AG04450 (cell line): Measurements from ENCODE around the gene GLDC. TPM values are rescaled to one million over a fixed set of nuclear protein-coding genes. Genes with fewer than 3 reads are reported as not detected.
A peak's percentile ranks its signal among the peaks of the same experiment; 100 is the strongest.

Experiments
- CTCF ChIA-PET: fragments of 300-600, 350-600 bp; formaldehyde crosslinking; extraction: SDS; loops from one replicate; lab custom pipeline; 2022; ENCODE audit warnings: antibody characterized with exemption, inconsistent platforms; lab: Charles Lee
- POLR2A ChIA-PET: fragments of 350-600 bp; formaldehyde crosslinking; extraction: SDS; loops from one replicate; lab custom pipeline; 2021; ENCODE audit warnings: antibody characterized with exemption, inconsistent platforms; lab: Yijun Ruan, JAX
- DNase-seq: peaks from one replicate; pipeline ENCODE4 v3.0.0-alpha.2; 2011; ENCODE audit warnings: low read depth, low spot score
- H3K27ac ChIP-seq: one replicate; pipeline ENCODE4 v1.5.1; 2012; ENCODE audit warnings: low read depth, low read length, control low read depth
- H3K27me3 ChIP-seq: one replicate; pipeline ENCODE4 v1.6.0; 2012; ENCODE audit warnings: low read length; ENCODE audit not compliant: control insufficient read depth, insufficient read depth
- H3K4me3 ChIP-seq: 2 replicates; pipeline ENCODE4 v1.5.1; 2011; ENCODE audit warnings: mild to moderate bottlenecking, low read depth, low read length, control low read depth
- H3K9me3 ChIP-seq: 2 replicates; pipeline ENCODE4 v1.5.1; 2012; ENCODE audit warnings: low read length; ENCODE audit not compliant: control insufficient read depth, insufficient read depth
- polyA plus RNA-seq: library from polyadenylated mRNA; depleted of rRNA; stranded (reverse); fragments of >200 nt; gene quantifications from 2 replicates; pipeline ENCODE4 v1.2.3, GENCODE V29; 2011
- TF ChIP-seq, protein P1 (sequence below): IDR thresholded peaks from 2 replicates; pipeline ENCODE4 v1.5.1; 2011; ENCODE audit warnings: low read depth, low read length, control low read depth, inconsistent platforms

GLDC gene
- polyA plus RNA-seq, 1 experiment: 0.20 TPM

DNA sequence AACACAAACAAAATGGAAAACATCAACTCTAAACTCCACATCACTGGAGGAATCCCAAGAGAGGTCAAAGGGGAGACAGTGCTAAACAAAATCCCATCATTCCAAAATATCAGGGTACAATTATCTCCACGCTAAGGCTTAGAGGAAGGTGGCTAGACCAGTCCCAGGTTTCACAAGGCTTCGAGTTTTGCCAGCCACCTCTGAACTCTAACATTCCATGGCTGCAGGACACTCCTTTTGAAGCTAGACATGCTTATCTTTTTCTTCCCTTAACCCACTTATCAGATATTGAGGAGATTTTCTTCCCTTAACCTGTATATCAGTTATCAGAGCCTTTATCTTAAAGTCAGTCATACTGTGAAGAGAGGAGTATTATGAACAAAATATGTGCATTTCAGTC is 53.3 kb downstream of the GLDC start:
- ChIA-PET CTCF (interaction anchor here (1.6 to 1.9 kb wide), 2 partner anchors 24 to 75 kb away, joined by 4 to 6 read pairs; no protein-coding TSS in a partner anchor), POLR2A (no interaction called here)

DNA sequence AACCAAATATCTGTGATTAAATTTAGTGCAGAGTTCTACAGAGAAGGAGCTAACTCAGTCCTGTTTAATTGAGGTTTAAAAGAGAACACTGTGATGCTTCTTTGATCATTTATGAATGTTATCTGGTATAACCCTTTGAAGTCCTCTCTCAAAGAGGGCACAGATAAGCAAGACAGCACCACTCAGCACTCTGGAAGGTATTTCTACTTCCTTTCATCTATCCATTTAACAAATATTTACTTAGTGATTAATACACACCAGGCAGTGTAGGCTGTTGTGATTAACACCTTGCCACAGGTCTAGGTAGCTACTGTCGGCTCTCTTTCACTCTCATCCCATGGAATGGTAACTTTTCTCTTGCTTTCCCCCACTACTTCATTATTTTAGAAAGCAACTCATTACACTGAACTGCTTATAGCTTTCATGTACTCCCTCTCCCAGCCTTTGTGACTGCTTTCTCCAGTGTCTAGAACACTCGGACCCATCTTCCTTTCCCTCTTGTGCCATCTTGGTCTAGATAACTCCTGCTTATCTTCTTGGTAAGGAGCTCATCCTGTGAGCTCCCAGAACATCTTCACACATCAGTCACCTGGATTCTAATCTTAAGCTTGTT is 54.7 kb downstream of the GLDC start:
- ChIA-PET POLR2A (no interaction called here), CTCF (interaction anchor here (1.9 kb wide), 1 partner anchor 76 kb away, joined by 6 read pairs; no protein-coding TSS in a partner anchor)
- no peaks in the 10 kb centered on the region for H3K9me3 ChIP-seq
- H3K27ac ChIP-seq: no peak overlapping the region
- TF ChIP-seq, protein P1, sequence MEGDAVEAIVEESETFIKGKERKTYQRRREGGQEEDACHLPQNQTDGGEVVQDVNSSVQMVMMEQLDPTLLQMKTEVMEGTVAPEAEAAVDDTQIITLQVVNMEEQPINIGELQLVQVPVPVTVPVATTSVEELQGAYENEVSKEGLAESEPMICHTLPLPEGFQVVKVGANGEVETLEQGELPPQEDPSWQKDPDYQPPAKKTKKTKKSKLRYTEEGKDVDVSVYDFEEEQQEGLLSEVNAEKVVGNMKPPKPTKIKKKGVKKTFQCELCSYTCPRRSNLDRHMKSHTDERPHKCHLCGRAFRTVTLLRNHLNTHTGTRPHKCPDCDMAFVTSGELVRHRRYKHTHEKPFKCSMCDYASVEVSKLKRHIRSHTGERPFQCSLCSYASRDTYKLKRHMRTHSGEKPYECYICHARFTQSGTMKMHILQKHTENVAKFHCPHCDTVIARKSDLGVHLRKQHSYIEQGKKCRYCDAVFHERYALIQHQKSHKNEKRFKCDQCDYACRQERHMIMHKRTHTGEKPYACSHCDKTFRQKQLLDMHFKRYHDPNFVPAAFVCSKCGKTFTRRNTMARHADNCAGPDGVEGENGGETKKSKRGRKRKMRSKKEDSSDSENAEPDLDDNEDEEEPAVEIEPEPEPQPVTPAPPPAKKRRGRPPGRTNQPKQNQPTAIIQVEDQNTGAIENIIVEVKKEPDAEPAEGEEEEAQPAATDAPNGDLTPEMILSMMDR: no peak
- DNase-seq: no peak
- H3K27me3 ChIP-seq: peaks cover 11% of the 10 kb centered on the region
- H3K4me3 ChIP-seq: no peak overlapping the region

More for the DNA sequence above, 53.3 kb downstream of the GLDC start:
- DNase-seq: no peak
- no peak overlapping the region for H3K27ac ChIP-seq
- no peak overlapping the region for H3K4me3 ChIP-seq
- H3K27me3 ChIP-seq: peaks cover 6% of the 10 kb centered on the region
- TF ChIP-seq, protein P1: no peak
- H3K9me3 ChIP-seq: no peaks in the 10 kb centered on the region

DNA sequence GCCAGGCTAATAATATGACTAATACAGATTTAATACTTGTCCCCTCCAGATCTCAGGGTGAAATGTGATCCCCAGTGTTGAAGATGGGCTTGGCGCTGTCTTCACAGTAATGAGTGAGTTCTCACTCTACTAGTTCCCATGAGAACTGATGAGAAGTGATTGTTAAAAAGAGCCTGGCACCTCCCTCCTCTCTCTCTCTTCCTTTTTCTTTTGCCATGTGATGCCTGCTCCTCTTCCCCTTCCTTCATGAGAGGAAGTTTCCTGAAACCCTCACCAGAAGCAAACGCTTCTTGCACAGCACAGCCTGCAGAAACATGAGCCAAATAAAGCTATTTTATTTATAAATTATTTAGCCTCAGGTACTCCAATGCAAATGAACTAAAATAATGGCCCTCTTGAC is 55.2 kb downstream of the GLDC start:
- no peak overlapping the region for H3K27ac ChIP-seq
- CTCF ChIA-PET: interaction anchor here (1.9 to 7.0 kb wide), 2 partner anchors 77 kb away, joined by 6 to 68 read pairs; no protein-coding TSS in a partner anchor

DNA sequence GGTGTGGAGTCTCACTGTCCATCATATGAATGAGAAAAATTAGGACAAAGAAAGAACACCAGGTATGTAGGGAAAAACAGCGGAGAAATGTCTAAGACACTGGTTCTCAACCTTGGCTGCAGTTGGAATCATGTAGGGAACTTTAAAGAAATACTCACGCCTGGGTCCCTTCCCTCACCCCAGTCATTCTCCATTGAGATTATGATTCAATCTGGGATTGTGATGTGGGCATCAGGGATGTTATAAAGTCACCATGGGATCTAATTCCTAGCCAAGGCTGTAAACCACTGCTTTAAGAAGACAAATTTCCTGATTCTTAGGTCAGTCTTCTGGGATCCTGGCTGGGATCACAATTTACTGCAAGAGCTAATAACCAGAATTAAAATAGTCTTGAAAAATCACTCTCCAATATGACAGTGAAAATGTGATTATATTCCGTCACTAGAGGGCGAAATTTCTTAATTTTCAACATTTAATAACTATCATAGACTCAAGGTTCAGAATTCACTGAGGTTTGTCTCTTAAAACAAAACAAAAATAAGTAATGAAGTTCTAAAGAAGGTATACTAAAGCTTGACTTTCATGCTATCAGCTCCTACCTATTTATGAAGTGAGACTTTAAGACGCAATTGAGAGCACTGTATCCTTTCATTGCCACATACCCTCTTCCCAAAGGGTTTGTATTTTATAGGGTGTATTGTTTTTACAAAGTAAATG is 60.5 kb downstream of the GLDC start:
- no peak for DNase-seq
- CTCF ChIA-PET: interaction anchor here (0.6 to 7.0 kb wide), 39 partner anchors 9 to 649 kb away, joined by 3 to 68 read pairs (median 4); no protein-coding TSS in a partner anchor

More for the DNA sequence above, 55.2 kb downstream of the GLDC start:
- Histone ChIP-seq H3K4me3 (no peak overlapping the region), H3K9me3 (no peaks in the 10 kb centered on the region), H3K27me3 (peaks cover 11% of the 10 kb centered on the region)
- POLR2A ChIA-PET: no interaction called here
- no peak for DNase-seq
- TF ChIP-seq, protein P1: no peak

More for the DNA sequence above, 60.5 kb downstream of the GLDC start:
- no peak overlapping the region for H3K4me3 ChIP-seq
- POLR2A ChIA-PET: interaction anchor here (0.6 kb wide), 1 partner anchor 96 kb away, joined by 3 read pairs; no protein-coding TSS in a partner anchor
- peaks cover 5% of the 10 kb centered on the region for H3K27me3 ChIP-seq
- no peak overlapping the region for H3K27ac ChIP-seq
- TF ChIP-seq, protein P1: peak; percentile 46
- H3K9me3 ChIP-seq: no peaks in the 10 kb centered on the region
